Left lung (tissue), 10 donors: ENCODE data around the gene BTRC. TPM values are rescaled to one million over a fixed set of nuclear protein-coding genes. Genes with fewer than 3 reads are reported as not detected.

Experiments used
- ATAC-seq: fragments of 200-7000 bp; cut with Tn5 transposase; one replicate; pipeline ENCODE4 v1.9.1; 2020; ENCODE audit warnings: moderate library complexity
- DNase-seq, 4 donors: peaks; one replicate each; pipeline ENCODE4 v3.0.0-alpha.2; 2013 to 2020
- H3K27ac ChIP-seq, 2 donors: fragments of 200-600 bp; sonication (generic) in 1 of 2; one replicate each; pipeline versions ENCODE4 v1.5.0 to v1.8.0; 2020 to 2021
- H3K27me3 ChIP-seq, 2 donors: fragments of 200-600 bp; sonication (generic) in 1 of 2; one replicate each; pipeline versions ENCODE4 v1.5.0 to v1.8.0; 2020 to 2021
- H3K36me3 ChIP-seq, 2 donors: fragments of 200-600 bp; sonication (generic) in 1 of 2; one replicate each; pipeline versions ENCODE4 v1.5.0 to v1.8.0; 2020 to 2021
- H3K4me1 ChIP-seq, 2 donors: fragments of 200-600 bp; one replicate each; pipeline ENCODE4 v1.8.0; 2021
- H3K4me3 ChIP-seq, 2 donors: fragments of 200-600 bp; sonication (generic) in 1 of 2; one replicate each; pipeline versions ENCODE4 v1.5.0 to v1.8.0; 2020 to 2021; ENCODE audit warnings: mild to moderate bottlenecking in 1 of 2
- H3K9me3 ChIP-seq, 2 donors: fragments of 200-600 bp; sonication (generic) in 1 of 2; one replicate each; pipeline versions ENCODE4 v1.5.0 to v1.8.0; 2020 to 2021
- CTCF ChIP-seq, 2 donors: fragments of 200-600 bp; sonication (generic) in 1 of 2; IDR thresholded peaks; one replicate each; pipeline versions ENCODE4 v1.5.0 to v1.8.0; 2021; ENCODE audit warnings: antibody characterized with exemption in 2 of 2
- intact Hi-C, 2 donors: fragments of 100-400 bp; cut with DNase I; formaldehyde crosslinking; loops; one replicate each; pipeline versions ENCODE4 v1.11.2 to v1.14.2; 2022
- polyA plus RNA-seq, 6 donors: library from polyadenylated mRNA; unstranded; fragments of 120-200 nt; gene quantifications; one replicate each; pipeline ENCODE4 v1.2.1, GENCODE V29; 2013; ENCODE audit not compliant: insufficient read length in 6 of 6
- total RNA-seq, 2 donors: library from RNA; stranded (reverse); fragmentation: NEBNext Ultra II Directional; extraction: Animal tissue kit (Norgen Biotek cat#: 25700); gene quantifications; one replicate each; pipeline ENCODE4 v1.2.1, GENCODE V29; 2021
- donor health status: DM: no; HTN: yes; CAD: no.
- donor health status: DM: no; HTN: no; CAD: no.

BTRC gene
- total and polyA plus RNA-seq, 8 donors, result 16.8 to 28.7 (median 25.1) TPM

GRCh38 chr10:101453318-101453717, 99.4 kb downstream of the BTRC start:
- Histone ChIP-seq H3K4me1 (no peaks in the 10 kb centered on the region), H3K9me3 (no peaks in the 10 kb centered on the region), H3K4me3 (no peak overlapping the region), H3K27me3 (no peaks in the 10 kb centered on the region), H3K36me3 (no peaks in the 10 kb centered on the region), H3K27ac (no peak overlapping the region)
- TF ChIP-seq CTCF (IDR thresholded peaks at IDR 0.05), result no peak
- intact Hi-C loops, result no loop called here
- DNase-seq (no peak), ATAC-seq (no peak)

GRCh38 chr10:101453791-101454718, 100.1 kb downstream of the BTRC start:
- TF ChIP-seq CTCF (IDR thresholded peaks at IDR 0.05), result no peak
- DNase-seq (no peak), ATAC-seq (no peak)
- intact Hi-C loops, result no loop called here
- Histone ChIP-seq H3K9me3 (no peaks in the 10 kb centered on the region), H3K36me3 (no peaks in the 10 kb centered on the region), H3K27ac (no peak overlapping the region), H3K4me1 (no peaks in the 10 kb centered on the region), H3K4me3 (no peak overlapping the region), H3K27me3 (no peaks in the 10 kb centered on the region)

- H3K4me3 ChIP-seq, result no peak overlapping the region
- TF ChIP-seq CTCF (IDR thresholded peaks at IDR 0.05), result no peak
- H3K27ac ChIP-seq, result no peak overlapping the region
- no peak for ATAC-seq
- no peak for DNase-seq
- H3K36me3 ChIP-seq, result no peaks in the 10 kb centered on the region
- no peaks in the 10 kb centered on the region for H3K4me1 ChIP-seq
- no peaks in the 10 kb centered on the region for H3K9me3 ChIP-seq
- intact Hi-C loops, result no loop called here
- no peaks in the 10 kb centered on the region for H3K27me3 ChIP-seq
Measured at GRCh38 chr10:101458869-101459268, 104.9 kb downstream of the BTRC start.

- Histone ChIP-seq H3K9me3 (no peaks in the 10 kb centered on the region), H3K27ac (no peak overlapping the region), H3K36me3 (no peaks in the 10 kb centered on the region), H3K4me1 (peaks cover 0 to 4% of the 10 kb centered on the region in 2 donors), H3K4me3 (no peak overlapping the region), H3K27me3 (no peaks in the 10 kb centered on the region)
- intact Hi-C loops, result loop anchor here in 1 of 2 donors (10.0 kb wide), 1 partner anchor 249 kb away; no protein-coding TSS in a partner anchor
- TF ChIP-seq CTCF (IDR thresholded peaks at IDR 0.05), result no peak
- no peak for ATAC-seq
- no peak for DNase-seq
Measured at GRCh38 chr10:101464082-101464481, 110.1 kb downstream of the BTRC start.

- Histone ChIP-seq H3K4me3 (no peak overlapping the region), H3K36me3 (no peaks in the 10 kb centered on the region), H3K4me1 (peaks cover 0 to 4% of the 10 kb centered on the region in 2 donors), H3K27ac (no peak overlapping the region), H3K27me3 (no peaks in the 10 kb centered on the region), H3K9me3 (no peaks in the 10 kb centered on the region)
- TF ChIP-seq CTCF (IDR thresholded peaks at IDR 0.05), result no peak
- intact Hi-C loops, result loop anchor here in 1 of 2 donors (10.0 kb wide), 1 partner anchor 250 kb away; no protein-coding TSS in a partner anchor
- ATAC-seq (no peak), DNase-seq (no peak)
Measured at GRCh38 chr10:101464599-101464998, 110.6 kb downstream of the BTRC start.
